RWPE2 (cell line): ENCODE results near the gene PLB1.

Source experiments
- ATAC-seq: fragments of 200-7000 bp; cut with Tn5 transposase; 3 replicates; pipeline ENCODE4 v1.9.1; 2021; ENCODE audit warnings: low read depth
- DNase-seq: peaks from one replicate; pipeline ENCODE4 v3.0.0-alpha.2; 2020; ENCODE audit warnings: low spot score
- H3K27ac ChIP-seq: fragments of 450-650 bp; 2 replicates; pipeline ENCODE4 v1.5.1; 2017; ENCODE audit warnings: mild to moderate bottlenecking; ENCODE audit not compliant: poor library complexity, severe bottlenecking
- H3K27me3 ChIP-seq: fragments of 250-450 bp; sonication (Bioruptor Pico); 2 replicates; pipeline ENCODE4 v1.5.1; 2021; ENCODE audit warnings: mild to moderate bottlenecking, moderate library complexity; ENCODE audit not compliant: insufficient read depth, poor library complexity, severe bottlenecking
- H3K36me3 ChIP-seq: fragments of 250-450 bp; sonication (Bioruptor Pico); 2 replicates; pipeline ENCODE4 v1.5.1; 2020; ENCODE audit warnings: low read depth, mild to moderate bottlenecking, moderate library complexity
- H3K4me1 ChIP-seq: fragments of 250-450 bp; sonication (Bioruptor Pico); 2 replicates; pipeline ENCODE4 v1.5.1; 2021; ENCODE audit warnings: mild to moderate bottlenecking, moderate library complexity; ENCODE audit not compliant: insufficient read depth, poor library complexity, severe bottlenecking
- H3K4me3 ChIP-seq: fragments of 250-450 bp; sonication (Bioruptor Pico); 2 replicates; pipeline ENCODE4 v1.5.1; 2021; ENCODE audit warnings: mild to moderate bottlenecking, moderate library complexity; ENCODE audit not compliant: severe bottlenecking
- H3K9me3 ChIP-seq: fragments of 250-450 bp; sonication (Bioruptor Pico); 2 replicates; pipeline ENCODE4 v1.5.1; 2021; ENCODE audit warnings: mild to moderate bottlenecking, moderate library complexity; ENCODE audit not compliant: severe bottlenecking
- TF ChIP-seq, protein P1 (sequence below): fragments of 450-650 bp; IDR thresholded peaks from one replicate; pipeline ENCODE4 v1.5.1; 2017; ENCODE audit warnings: mild to moderate bottlenecking, moderate library complexity; ENCODE audit not compliant: poor library complexity, severe bottlenecking

The PLB1 gene

DNA sequence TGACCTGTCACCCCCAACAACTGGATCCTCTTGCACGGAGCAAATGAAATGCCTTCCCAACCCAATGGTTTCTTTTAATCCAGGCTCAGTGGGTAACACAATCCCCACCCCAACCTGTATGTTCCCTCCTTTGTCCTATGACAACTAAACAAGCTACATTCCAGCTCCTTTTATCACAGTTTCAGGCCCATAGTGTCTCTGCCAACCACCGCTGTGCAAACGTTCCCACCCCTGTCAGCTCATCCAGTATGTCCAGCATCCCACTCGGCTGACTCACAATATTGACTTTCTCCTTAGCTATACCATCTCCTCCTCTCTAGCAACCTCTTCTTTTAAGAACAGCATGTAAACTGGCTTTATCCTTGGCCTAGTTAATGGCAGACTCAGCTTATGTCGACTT, 137.9 kb downstream of the PLB1 start:
- ATAC-seq (peak; percentile 99), DNase-seq (peak; percentile 79)
- no peak overlapping the region for H3K4me3 ChIP-seq
- no peaks in the 10 kb centered on the region for H3K27me3 ChIP-seq
- peaks cover 17% of the 10 kb centered on the region for H3K4me1 ChIP-seq
- peak overlapping the region; percentile 60 for H3K27ac ChIP-seq
- TF ChIP-seq, protein P1, sequence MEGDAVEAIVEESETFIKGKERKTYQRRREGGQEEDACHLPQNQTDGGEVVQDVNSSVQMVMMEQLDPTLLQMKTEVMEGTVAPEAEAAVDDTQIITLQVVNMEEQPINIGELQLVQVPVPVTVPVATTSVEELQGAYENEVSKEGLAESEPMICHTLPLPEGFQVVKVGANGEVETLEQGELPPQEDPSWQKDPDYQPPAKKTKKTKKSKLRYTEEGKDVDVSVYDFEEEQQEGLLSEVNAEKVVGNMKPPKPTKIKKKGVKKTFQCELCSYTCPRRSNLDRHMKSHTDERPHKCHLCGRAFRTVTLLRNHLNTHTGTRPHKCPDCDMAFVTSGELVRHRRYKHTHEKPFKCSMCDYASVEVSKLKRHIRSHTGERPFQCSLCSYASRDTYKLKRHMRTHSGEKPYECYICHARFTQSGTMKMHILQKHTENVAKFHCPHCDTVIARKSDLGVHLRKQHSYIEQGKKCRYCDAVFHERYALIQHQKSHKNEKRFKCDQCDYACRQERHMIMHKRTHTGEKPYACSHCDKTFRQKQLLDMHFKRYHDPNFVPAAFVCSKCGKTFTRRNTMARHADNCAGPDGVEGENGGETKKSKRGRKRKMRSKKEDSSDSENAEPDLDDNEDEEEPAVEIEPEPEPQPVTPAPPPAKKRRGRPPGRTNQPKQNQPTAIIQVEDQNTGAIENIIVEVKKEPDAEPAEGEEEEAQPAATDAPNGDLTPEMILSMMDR: no peak
- no peaks in the 10 kb centered on the region for H3K9me3 ChIP-seq
- no peaks in the 10 kb centered on the region for H3K36me3 ChIP-seq

DNA sequence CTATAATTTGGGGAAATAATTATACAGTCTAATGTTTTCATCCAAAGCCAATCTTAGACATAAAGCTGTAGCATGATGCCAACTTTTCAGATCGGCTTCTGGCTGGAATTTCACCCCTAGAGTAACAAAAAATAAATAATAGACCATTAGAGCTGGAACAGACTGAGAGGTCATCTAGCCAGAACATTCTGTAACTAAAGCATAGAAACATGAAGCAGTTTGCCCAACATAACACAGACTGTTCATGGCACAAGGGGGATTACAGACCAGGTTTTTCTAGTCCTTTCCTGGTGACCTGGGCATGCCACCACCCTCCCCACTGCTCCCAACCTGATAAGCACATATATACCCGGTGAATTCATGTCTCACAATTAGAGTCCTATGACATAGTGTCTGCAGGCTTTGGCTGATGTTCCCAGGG, 139.3 kb downstream of the PLB1 start:
- H3K4me3 ChIP-seq: no peak overlapping the region
- H3K4me1 ChIP-seq: peaks cover 23% of the 10 kb centered on the region
- H3K27me3 ChIP-seq: no peaks in the 10 kb centered on the region
- TF ChIP-seq, protein P1: no peak
- no peaks in the 10 kb centered on the region for H3K36me3 ChIP-seq
- H3K9me3 ChIP-seq: no peaks in the 10 kb centered on the region
- peak overlapping the region; percentile 60 for H3K27ac ChIP-seq
- ATAC-seq: no peak
- no peak for DNase-seq

DNA sequence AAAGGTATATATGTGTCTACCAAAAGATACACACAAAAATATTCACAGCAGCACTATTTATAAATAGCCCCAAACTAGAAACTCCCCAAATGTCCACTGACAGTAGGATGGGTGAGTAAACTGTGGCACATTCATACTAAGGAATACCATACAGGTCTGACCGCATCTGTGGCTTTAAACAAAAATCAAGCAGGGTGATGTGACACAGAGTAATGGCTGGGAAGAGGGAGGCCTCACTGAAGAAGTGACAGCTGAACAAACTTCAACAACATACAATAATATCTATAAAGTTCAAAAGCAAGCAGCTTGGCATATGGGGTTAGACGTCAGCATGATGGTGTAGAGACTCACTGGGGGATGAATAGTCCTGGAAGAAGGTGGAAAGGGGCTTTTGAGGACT, 140.6 kb downstream of the PLB1 start:
- Histone ChIP-seq H3K9me3 (no peaks in the 10 kb centered on the region), H3K4me1 (peaks cover 25% of the 10 kb centered on the region), H3K27me3 (no peaks in the 10 kb centered on the region), H3K4me3 (no peak overlapping the region), H3K36me3 (no peaks in the 10 kb centered on the region), H3K27ac (no peak overlapping the region)
- DNase-seq (no peak), ATAC-seq (no peak)
- TF ChIP-seq, protein P1: no peak

DNA sequence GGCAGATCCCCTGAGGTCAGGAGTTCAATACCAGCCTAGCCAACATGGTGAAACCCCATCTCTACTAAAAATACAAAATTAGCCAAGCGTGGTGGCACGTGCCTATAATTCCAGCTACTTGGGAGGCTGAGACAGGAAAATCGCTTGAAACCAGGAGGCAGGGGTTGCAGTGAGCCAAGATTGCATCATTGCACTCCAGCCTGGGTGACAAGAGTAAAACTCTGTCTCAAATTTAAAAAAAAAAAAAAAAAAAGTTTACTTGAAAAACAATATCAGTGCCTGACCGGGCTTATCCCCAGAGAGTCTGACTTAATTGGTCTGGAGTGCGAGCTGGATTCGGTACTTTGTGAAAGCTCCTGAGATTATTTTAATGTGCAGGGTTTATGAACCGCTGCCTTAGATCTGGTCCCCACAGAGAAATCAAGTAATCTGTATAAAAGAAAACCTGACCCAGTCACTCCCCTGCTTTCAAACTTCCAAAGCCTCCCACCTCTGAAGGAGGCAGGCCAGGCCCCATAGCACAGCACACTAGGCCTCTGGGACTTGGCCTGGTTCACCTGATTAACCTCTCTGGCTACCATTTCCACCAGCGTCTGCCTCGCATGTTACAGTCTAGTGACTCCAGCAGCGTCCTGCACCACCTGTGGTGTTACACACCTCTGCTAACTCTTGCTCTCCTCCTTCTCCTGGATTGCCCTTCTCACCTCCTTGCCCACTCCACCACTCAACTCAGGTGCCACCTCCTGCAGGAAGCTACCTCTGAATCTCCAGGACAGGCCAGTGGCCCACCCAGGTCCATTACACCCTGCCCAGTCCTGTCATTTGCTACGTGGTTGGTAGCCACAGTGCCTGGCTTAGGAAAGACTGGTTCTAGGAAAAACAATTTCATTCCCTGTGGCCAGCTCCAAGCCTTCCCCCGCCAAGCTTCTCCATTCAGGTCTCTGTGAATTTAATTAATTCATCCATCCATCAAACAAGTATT, 141.5 kb downstream of the PLB1 start:
- no peak overlapping the region for H3K27ac ChIP-seq
- H3K9me3 ChIP-seq: no peaks in the 10 kb centered on the region
- H3K36me3 ChIP-seq: no peaks in the 10 kb centered on the region
- TF ChIP-seq, protein P1: no peak
- H3K4me1 ChIP-seq: peaks cover 25% of the 10 kb centered on the region
- no peak for ATAC-seq
- H3K27me3 ChIP-seq: no peaks in the 10 kb centered on the region
- no peak overlapping the region for H3K4me3 ChIP-seq
- DNase-seq: no peak

DNA sequence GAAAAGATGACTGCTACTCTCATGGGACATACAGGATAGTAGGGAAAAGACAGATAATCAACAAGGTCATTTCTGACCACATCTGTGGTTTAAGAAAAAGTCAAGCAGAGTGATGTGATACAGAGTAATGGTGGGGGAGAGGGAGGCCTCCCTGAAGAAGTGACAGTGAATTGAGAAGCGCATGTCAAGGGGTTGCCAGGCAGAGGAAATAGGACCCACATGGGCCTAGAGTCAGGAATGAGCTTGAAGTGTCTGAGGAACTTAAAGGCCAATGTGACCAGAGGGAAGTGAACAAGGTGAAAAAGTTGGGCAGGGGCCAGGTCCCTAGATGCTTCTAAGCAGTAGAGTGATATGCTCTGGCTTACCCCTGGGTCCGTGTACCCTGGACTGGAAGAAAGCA, 142.2 kb downstream of the PLB1 start:
- Histone ChIP-seq H3K4me1 (peaks cover 25% of the 10 kb centered on the region), H3K27me3 (no peaks in the 10 kb centered on the region), H3K36me3 (no peaks in the 10 kb centered on the region), H3K4me3 (no peak overlapping the region), H3K27ac (no peak overlapping the region), H3K9me3 (no peaks in the 10 kb centered on the region)
- no peak for DNase-seq
- TF ChIP-seq, protein P1: no peak
- no peak for ATAC-seq
